Measurements from ENCODE around the gene CTBP2. TPM values are rescaled to one million over a fixed set of nuclear protein-coding genes. Genes with fewer than 3 reads are reported as not detected.

CTBP2 gene
- total RNA-seq, 2 donors from 2014 or later: 106 to 172 TPM

DNA sequence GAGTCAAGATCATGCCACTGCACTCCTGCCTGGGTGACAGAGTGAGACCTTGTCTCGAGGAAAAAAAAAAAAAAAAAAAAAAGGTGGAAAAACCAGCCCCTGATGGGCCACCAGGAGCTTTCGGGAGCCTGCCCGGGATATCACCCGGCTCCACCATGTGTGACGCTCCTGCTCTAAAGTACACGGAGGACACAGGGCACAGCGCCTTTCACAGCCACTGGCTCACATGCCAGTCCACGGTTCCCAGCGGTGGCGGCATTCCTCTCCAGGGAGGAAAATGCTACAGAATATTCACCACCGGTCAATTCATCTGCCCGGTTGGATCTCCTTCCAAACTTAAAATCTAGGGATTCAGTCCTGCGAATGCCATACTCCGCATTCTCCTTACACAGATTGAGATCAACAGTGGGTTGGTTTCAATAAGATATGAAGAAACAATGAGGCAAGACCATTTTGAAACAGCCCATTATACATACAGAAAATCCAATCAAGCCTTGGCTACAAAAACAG, 81.2 kb downstream of the CTBP2 start:
- no peak overlapping the region for H3K27ac ChIP-seq
- TF ChIP-seq, protein P1, sequence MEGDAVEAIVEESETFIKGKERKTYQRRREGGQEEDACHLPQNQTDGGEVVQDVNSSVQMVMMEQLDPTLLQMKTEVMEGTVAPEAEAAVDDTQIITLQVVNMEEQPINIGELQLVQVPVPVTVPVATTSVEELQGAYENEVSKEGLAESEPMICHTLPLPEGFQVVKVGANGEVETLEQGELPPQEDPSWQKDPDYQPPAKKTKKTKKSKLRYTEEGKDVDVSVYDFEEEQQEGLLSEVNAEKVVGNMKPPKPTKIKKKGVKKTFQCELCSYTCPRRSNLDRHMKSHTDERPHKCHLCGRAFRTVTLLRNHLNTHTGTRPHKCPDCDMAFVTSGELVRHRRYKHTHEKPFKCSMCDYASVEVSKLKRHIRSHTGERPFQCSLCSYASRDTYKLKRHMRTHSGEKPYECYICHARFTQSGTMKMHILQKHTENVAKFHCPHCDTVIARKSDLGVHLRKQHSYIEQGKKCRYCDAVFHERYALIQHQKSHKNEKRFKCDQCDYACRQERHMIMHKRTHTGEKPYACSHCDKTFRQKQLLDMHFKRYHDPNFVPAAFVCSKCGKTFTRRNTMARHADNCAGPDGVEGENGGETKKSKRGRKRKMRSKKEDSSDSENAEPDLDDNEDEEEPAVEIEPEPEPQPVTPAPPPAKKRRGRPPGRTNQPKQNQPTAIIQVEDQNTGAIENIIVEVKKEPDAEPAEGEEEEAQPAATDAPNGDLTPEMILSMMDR (IDR thresholded peaks at IDR 0.05): no peak

DNA sequence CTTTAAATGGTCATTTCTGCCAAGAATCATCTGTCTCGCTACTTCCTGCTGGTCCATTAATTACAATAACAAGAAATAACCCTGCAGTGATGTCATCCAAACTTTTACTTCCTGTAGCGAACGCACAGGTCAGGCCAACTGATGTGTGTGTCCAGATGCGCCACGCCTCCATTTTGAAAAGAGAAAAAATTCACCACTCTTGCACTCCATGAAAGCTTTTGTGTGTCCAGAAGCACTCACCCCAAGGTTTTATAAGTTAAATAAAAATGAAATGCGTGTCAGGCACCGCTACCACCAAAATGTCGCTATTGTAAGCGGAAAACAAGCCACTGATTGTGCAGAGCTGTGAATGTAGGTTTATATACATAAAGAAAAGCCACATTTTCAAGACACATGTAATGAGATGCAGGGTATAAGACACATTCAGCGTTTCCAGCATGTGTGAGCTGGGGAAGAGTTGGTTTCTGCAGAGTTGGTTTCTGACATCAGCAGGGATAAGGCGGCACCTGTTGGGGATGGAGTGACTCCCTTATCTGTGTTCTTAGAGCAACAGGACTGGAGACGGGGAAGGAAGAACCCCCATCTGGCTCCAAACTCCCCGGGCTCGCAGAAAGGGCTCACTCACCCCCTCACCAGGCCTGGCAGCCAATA, 83.3 kb downstream of the CTBP2 start:
- H3K4me1 ChIP-seq: no peaks in the 10 kb centered on the region
- no peak for DNase-seq
- no peak overlapping the region for H3K27ac ChIP-seq
- TF ChIP-seq, protein P1 (IDR thresholded peaks at IDR 0.05): no peak
- intact Hi-C loops (cut with DNase I): no loop called here
- H3K36me3 ChIP-seq: no peaks in the 10 kb centered on the region
- H3K4me3 ChIP-seq: no peak overlapping the region
- no peaks in the 10 kb centered on the region for H3K9me3 ChIP-seq
- no peak overlapping the region for H3K9ac ChIP-seq (ENCODE audit: low read depth in 2 of 2, low read length in 2 of 2)
- no peaks in the 10 kb centered on the region for H3K27me3 ChIP-seq

More for the DNA sequence above, 81.2 kb downstream of the CTBP2 start:
- H3K27me3 ChIP-seq: no peaks in the 10 kb centered on the region
- no peak for DNase-seq
- H3K9ac ChIP-seq (ENCODE audit: low read depth in 2 of 2, low read length in 2 of 2): no peak overlapping the region
- no peak overlapping the region for H3K4me3 ChIP-seq
- intact Hi-C loops (cut with DNase I): no loop called here
- no peaks in the 10 kb centered on the region for H3K36me3 ChIP-seq
- no peaks in the 10 kb centered on the region for H3K4me1 ChIP-seq
- no peaks in the 10 kb centered on the region for H3K9me3 ChIP-seq

DNA sequence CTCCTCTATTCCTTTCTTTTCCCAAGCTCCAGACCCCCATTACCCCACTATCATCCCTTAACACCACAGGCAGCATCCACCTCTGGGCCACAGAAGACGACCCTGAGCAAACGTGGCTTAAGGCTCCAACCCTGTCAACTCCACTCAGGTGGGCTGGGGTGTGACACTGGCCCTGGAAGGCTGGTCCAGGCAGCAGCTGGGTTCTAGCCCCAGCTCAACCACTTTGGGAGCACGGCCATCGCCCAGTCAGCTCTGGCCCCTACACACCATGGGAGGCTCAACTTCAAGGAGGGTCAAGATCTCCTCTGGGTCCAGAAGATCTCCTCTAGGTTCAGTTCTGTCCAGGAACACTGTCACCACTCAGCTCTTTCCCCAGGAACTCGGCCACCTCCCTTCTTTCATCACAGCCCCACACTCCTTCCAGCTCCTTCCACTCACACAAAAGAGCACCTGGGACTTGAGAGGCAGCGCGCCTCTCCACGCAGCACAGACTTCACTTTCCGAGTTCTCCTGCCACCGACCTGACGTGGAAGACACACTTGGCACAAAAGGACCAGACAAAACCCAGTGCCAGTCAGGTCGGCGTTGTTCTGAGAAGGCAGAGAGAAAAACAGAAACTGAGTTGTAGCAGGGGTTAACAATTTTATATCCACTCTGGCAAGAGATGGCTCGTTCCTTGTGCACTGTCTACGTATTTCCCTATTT, 84.1 kb downstream of the CTBP2 start:
- Histone ChIP-seq H3K4me1 (no peaks in the 10 kb centered on the region), H3K27ac (no peak overlapping the region), H3K36me3 (no peaks in the 10 kb centered on the region), H3K9me3 (no peaks in the 10 kb centered on the region), H3K4me3 (no peak overlapping the region), H3K9ac (ENCODE audit: low read depth in 2 of 2, low read length in 2 of 2) (no peak overlapping the region), H3K27me3 (no peaks in the 10 kb centered on the region)
- TF ChIP-seq, protein P1 (IDR thresholded peaks at IDR 0.05): no peak
- no peak for DNase-seq
- intact Hi-C loops (cut with DNase I): no loop called here

DNA sequence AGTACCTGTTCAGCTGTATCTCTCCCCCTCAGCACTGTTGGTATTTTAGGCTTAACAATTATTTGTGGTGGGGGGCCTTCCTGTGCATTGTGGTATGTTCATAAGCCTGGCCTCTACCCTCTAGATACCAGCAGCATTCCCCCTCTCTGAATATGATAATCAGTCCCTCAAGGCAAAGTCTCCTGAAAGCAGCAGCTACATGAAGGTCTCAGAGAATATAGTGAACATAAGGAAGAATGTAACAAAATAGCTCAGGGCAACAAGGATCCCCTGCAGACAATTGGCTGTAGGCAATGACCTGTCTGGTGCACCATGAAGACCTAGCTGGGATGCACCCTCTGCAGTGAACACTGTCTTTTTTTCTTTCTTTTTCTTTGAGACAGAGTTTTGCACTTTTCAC, 86.4 kb downstream of the CTBP2 start:
- TF ChIP-seq, protein P1 (IDR thresholded peaks at IDR 0.05): no peak
- intact Hi-C loops (cut with DNase I): no loop called here
- H3K9me3 ChIP-seq: no peaks in the 10 kb centered on the region
- H3K4me3 ChIP-seq: no peak overlapping the region
- H3K36me3 ChIP-seq: no peaks in the 10 kb centered on the region
- no peak overlapping the region for H3K27ac ChIP-seq
- H3K27me3 ChIP-seq: no peaks in the 10 kb centered on the region
- no peak for DNase-seq
- peaks cover under 1% of the 10 kb centered on the region for H3K4me1 ChIP-seq
- no peak overlapping the region for H3K9ac ChIP-seq (ENCODE audit: low read depth in 2 of 2, low read length in 2 of 2)

DNA sequence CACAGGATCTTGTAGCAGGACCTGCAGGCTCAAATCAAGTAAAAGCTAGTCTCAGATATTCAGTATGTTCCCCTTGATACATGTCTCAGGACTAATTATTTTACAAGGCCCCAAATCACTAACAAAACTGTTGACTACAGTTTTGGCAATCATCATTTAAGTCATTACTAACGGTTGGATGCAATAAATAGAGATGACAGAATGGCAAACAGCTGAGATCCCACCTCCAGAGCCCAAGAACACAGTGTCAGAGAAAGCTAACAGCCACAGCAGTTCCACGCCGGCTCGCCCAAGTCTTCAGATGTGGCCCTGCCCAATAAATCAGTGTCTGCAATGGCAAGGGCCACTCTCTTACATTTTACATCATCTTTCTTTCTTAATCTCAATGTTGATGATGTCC, 87.6 kb downstream of the CTBP2 start:
- intact Hi-C loops (cut with DNase I): no loop called here
- Histone ChIP-seq H3K9ac (ENCODE audit: low read depth in 2 of 2, low read length in 2 of 2) (no peak overlapping the region), H3K36me3 (no peaks in the 10 kb centered on the region), H3K4me1 (peaks cover 5% of the 10 kb centered on the region), H3K27ac (no peak overlapping the region), H3K4me3 (no peak overlapping the region), H3K27me3 (no peaks in the 10 kb centered on the region), H3K9me3 (no peaks in the 10 kb centered on the region)
- DNase-seq: no peak
- TF ChIP-seq, protein P1 (IDR thresholded peaks at IDR 0.05): no peak
